NCI-H1436 (cell line): ENCODE measurements around the gene AQP1.

Experiments
- DNase-seq: peaks from one replicate; lab custom pipeline; 2025; lab: John Stamatoyannopoulos, UW

The AQP1 gene

DNA sequence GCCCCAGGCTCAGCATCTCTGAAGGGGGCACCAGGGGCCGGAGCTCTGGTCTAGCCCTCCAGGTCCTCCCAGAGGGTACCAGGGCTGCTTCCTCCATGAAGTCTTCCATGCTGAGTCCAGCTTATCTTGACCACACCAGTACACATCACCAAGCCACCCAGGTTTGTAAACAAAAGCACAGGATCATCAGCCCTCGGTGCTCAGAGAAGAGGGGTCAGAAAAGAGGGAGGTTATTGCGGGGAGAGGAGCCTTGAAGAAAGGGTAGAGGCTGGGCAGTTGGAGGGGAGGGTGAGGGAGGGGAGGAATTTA lies 23.9 kb downstream of the AQP1 start:
- no peak for DNase-seq

DNA sequence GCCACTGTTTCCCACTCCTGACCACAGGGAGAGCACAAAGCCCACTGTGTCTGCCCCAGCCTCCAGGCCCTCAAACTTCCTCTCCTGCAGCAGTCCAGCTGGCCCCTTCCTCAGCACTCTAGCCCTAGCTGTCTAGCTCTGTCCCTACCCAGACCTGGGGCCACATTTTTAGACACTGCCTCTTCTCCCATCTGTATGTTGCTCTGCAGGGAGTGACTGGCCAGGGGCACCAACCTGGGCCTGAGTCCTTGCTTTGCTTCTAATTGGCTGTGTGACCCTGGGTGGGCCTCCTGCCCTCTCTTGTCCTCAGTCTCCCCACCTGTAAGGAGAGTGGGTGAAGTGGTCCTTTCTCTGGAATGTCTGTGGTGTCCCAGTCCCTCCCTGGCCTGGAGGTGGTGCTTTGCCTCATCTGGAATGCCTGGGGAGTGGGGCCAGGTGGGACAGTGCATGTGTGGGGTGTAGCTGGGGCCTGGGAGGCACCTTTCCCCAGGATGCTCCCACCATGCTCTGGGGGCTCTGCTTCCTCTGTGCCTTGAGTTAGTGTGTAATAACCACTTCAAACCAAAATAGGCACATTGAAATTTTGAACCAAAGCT lies 25.1 kb downstream of the AQP1 start:
- no peak for DNase-seq

DNA sequence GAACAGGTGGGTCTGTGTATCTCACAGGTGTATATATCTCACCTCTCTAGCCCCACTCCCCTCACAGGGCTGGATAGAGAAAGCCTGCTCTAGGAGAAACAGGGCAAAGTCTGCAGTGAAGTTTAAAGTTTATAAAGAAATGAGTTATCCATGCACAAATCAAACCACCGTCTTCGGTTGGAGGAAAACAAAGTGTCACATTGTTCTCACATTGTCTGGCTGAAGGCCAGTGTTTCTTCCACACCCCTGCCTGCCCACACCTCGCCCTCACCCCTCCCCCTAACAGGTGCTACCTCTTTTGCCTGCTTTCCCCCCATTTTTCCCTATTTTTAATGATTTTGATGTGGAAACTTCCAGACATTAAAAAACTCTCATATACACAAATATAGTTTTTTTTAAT lies 25.8 kb downstream of the AQP1 start:
- DNase-seq: no peak

DNA sequence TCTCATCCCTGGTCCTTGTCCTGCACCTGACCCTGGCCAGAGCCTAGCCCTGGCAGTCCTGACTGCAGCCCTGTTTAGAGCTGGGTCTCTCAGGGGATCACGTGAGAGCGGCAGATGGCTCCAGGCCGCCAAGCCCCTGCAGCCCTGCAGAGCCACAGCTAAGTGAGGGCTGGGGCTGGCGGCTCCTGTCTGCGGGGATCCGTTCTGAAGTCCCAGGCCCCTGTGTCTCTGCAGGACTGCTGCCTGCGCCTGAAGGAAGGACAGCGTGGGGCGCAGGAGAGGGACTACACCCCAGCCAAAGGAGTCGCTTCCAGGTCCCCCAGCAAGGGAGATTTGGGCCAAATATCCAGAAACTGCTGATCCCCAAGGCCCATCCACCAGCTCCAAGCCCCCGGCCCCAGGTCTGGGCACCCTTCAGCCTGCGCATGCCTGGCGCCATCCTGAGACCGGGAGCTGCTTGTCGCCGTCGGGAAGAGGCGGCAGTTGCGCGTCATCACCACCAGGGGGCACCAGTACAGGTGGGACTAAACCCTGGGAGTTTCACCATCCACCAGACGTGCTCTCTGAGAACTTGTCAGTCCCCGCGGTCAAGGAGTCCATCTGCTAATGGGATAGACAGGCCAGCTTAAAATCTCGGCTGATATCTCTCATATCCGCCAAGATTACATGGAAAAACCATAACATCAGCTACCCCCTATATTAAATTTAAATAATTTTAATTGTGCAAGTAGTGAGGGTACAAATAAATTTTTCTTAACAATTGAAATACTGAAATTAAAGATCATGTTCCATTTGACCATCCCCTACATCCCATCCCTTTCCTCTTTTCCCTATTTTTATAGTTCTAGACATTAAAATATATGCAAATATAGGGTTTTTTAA lies 27.0 kb downstream of the AQP1 start:
- DNase-seq: peak; percentile 54

DNA sequence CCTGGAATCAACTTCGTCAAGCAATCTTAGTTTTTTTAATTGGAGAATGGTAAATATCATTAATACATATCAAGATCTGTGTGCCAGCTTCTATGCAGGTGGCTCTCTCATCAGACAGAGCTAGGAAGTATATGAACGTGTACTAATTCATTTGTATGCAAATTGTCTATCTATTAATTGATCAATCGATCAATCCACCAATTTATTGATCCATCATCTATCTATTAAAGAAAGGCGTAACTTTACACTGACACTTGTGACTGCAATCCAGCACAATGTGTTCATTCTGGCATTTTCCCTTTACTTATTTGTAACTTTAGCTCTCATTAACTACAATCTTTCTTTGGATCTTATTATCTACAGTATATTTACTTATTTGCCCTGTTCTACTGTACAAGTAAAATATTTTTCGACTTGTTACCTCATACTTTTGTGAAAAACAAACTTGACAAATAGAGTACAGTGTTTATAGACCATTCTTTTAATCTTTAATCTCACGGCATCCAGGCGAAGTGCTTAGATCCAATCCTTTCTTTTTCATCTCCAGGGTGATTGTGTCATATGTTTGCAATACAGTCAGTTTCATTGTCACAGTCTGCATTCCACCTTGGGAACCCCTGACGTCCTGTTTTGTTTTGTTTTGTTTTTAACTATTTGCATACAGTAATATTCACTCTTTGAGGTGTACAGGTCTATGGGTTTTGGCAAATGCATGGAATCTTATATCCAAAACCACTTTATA lies 30.1 kb downstream of the AQP1 start:
- DNase-seq: no peak

DNA sequence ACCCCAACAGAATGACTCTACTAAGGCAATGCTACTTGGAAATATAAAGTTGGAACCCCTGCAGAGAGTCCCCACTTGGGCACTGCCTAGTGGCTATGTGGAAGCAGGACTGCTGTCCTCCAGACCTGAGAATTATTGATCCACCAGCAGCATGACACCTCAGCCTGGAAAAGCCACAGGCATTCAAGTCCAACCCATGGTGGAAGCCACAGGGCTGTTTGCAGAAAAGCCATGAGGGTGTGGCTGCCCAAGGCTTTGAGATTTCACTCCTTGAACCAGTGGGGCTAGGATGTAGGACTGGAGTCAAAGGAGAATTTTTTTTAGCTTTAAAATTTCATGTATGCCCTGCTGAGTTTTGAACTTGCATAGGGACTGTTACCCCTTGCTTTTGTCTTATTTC lies 38.5 kb downstream of the AQP1 start:
- no peak for DNase-seq

DNA sequence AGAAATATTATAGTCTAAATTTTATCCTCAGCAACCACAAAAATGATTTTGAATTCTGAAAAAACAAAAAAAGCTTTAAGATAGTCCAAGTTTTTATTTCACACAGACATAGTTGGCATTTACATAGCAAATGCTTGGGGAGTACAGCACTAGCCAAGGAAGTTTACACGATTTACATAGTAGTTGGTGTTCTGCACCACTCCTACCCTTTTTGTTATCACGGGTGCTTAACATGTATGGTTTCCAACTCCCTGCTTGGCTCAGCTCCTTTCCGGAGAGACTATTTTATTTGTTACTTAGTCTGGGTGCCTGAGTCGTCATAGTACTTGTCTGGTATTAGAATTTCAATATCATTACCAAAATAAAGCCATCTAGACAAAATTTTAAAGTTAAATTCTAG lies 43.3 kb downstream of the AQP1 start:
- no peak for DNase-seq

DNA sequence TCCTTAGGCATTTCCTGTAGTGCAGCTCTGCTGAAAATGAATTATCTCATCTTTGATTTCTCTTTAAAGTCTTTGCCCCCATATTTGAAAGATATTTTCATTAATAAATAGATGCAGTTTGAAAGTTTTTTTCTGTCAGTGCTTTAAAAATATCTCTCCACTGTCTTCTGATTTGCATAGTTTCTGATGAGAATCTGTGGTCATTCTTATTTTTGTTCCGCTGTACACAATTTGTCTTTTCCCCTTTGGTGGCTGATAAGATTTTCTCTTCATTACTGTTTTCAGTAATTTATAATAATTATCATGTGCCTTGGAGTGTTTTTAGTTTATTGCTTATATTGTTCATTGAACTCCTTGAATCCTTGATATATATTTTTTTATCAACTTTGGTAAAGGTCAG lies 45.1 kb downstream of the AQP1 start:
- no peak for DNase-seq

DNA sequence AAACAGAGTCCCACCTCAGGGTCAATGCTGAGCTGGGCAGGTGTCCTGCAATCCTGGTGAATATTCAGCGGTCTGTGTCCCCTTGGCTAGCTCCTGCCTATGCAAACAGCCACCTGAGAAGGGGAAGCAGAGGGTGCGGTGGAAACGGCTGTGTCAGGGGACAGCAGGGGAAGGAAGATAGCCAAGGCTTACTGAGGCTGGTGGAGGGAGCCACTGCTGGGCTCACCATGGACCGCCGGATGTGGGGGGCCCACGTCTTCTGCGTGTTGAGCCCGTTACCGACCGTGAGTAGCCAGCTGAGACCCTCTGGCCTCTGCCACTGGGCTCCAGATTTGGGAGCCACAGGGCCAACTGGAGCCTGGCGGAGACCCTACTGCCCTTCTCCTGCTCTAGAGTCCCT lies 52.2 kb downstream of the AQP1 start, which contains the start of gene GHRHR:
TSS of gene GHRHR (plus strand) at position 112 of the 400 bp plus-strand sequence. CDS start at position 228, 116 bp downstream.
- DNase-seq: no peak

DNA sequence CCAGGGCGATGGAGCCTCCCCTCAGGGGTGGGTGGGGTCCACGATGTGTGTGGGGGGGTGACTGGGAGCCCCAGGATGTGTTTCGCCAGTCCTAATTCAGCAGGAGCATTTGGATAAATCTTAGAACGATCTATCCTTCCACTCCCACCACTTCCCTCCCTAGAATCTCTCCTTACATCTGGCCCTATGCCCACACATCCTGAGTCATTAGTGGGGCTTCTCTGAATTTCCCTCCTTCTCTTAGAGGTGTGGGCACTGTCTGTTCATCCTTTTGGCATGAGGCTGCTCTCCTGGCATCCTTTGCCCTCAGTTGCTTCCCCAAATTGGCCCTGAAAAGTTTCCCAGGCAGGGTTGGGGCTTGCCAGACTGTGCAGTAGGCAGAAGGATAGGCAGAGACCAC lies 53.7 kb downstream of the AQP1 start:
- DNase-seq: no peak

DNA sequence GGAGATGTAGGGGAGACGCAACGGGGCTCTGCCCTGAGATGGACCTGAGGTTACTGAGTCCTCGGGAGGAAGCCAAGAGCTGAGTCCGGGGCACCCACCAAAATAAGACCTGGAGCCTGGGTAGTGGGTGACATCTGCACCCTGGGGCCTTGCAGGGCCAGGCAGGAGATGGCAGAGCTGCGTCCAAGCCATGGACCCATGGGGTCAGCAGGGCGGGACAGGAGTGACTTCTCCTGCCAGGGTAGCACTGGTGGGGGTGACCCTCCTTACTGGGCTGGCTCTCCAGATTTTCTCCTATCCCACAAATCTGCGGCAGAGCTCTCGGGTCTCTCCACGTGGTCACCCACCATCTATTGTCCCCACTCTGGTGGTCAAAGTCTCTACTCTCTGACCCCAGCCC lies 54.2 kb downstream of the AQP1 start:
- DNase-seq: no peak

DNA sequence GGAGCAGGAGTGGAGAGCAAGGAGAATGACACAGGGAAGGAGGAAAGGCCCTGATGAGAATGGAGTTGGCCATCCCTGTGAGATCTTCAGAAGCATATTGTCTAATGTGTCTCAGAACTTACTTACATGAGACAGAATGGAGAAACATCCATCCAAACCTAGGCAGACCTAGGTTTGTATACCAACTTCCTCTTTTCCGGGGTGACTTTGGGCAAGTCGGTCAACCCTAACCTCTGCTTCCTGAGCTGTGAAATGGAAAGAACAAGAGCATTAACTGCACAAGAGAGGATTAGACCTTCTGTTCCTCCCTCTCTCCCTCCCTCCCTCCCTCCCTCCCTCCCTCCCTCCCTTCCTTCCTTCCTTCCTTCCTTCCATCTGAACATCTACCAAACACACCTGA lies 56.6 kb downstream of the AQP1 start:
- DNase-seq: no peak

DNA sequence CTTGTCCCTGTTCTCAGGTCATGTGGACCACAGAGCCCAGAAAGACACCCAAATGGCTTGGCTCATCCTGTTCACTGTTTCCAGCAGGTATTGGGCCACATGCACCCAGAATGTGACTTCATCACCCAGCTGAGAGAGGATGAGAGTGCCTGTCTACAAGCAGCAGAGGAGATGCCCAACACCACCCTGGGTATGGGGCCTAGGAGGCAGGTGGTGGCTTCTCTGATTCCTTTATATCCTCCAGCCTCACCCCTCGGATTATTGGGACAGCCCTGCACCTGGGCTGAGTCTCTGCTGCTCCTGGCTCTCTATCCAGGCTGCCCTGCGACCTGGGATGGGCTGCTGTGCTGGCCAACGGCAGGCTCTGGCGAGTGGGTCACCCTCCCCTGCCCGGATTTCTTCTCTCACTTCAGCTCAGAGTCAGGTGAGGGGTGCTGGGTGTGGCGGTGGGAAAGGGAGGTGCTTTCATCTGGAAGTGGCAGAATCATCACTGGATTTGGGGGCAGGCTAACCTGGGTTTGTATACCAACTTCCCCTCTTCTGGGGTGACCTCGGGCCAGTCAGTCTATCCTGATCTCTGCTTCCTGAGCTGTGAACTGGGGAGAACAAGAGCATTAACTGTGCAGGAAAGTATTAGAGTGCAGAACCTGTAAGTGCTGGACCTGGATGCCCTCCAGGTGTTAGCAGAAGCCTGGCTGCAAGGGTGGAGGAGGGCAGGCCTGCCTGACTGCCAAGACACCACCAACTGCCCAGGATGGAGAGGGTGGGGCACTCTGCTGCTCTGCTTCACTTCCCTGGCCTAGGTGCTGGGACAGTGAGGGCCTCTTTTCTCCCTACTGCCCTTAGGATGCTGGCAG lies 57.3 kb downstream of the AQP1 start:
- no peak for DNase-seq

DNA sequence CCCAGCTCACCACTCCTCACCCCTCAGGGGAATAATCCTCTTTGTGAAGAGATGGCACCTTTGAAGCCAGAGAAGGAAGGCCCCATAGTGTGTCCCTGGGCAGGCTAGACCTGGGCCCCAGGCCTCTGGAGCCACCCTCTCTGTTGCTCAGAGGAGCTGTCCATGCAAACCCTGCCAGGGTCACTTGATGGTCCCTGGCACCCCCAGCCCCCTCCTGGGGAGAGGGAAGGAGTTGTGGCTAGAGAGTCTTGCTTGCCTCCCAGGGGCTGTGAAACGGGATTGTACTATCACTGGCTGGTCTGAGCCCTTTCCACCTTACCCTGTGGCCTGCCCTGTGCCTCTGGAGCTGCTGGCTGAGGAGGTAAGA lies 57.9 kb downstream of the AQP1 start:
- DNase-seq: no peak

DNA sequence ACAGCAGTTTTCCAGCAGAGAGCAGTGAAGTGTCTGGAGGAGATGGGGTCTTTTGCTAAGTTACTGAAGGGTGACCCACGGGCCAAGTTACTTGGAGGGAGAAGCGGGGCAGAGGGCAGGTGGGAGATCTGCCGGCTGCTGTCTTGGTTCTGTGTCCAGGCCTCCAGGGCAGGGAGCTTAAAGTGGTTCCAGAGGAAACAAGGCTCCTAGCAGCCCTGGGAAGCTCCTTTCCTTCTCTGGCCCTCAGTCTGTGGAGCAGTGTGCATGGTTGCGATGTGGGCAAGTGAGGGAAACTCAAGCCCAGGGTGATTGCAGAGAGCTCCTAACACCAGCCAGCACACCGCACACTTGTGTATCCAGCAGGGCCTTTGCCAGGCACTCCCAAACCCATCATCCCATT lies 58.4 kb downstream of the AQP1 start:
- DNase-seq: no peak

DNA sequence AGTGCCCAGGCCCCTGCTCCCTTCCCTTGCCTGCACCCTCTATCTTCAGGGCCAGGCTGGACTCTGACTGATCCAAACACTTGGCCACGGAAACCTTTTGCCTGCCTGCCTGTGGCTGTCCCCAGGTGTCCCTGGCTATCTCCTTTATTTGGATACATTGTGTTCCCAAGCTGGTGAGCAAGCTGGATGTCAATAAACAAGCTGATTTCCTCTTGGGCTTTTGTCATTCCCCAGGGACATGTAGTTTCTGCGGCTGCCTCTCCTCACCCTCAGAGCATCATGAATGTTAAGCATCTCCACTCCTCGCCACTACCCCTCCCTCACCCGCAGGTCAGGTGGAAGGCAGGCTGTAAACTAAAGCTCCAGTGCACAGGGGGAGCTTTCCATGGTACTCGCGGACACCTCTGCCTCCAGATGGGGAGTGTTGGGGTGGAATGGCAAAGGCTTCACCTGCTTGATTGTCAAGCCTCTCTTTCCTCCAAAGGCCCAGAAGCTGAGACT lies 59.0 kb downstream of the AQP1 start:
- DNase-seq: no peak

DNA sequence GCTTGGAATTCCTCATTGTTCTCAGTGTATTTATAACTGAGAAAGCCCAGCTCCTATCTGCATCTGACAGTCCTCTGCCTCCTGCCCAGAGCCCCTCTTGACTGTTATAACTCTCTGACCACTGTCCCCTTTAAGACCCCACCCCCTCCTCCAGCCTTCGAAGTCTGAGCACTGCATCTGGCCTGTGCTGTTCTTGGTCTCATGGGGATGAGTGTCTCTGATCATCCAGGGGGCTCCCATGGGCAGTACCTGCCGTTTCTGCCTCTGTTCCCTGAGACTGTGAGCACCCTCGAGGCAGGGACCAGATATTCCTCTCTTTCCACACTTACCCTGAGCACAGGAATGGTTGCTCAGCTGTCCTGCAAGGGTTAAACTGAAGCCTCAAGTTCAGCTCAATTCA lies 59.8 kb downstream of the AQP1 start:
- DNase-seq: no peak

DNA sequence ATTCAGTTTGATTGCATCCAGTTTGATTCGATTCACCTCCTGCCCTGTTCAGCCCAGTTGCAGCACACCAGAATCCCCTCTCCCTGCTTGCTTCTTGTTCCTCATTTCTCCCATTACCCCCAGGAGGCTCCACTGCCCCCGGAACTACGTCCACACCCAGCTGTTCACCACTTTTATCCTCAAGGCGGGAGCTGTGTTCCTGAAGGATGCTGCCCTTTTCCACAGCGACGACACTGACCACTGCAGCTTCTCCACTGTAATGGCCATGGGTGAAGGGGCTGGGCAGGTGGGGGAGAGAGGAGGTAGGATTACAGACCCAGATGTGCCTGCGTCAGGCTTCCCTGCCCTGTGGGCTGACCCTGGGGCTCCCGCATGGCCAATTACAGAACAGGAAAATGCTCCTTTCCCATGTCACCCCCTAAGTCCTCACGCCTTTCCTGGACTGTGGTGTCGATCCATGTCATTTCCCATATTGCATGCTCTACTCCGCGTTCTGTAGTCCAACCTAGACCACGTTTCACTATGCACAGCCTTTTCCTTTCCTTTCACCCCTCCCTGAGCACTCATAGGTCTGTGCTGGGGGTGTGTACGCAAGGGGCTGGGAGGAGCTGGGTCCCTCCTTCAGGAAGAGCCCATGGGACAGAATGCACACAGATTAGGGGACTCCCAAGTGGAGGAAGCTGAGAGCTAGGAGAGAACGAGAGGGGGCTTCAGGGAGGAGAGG lies 60.3 kb downstream of the AQP1 start:
- no peak for DNase-seq

DNA sequence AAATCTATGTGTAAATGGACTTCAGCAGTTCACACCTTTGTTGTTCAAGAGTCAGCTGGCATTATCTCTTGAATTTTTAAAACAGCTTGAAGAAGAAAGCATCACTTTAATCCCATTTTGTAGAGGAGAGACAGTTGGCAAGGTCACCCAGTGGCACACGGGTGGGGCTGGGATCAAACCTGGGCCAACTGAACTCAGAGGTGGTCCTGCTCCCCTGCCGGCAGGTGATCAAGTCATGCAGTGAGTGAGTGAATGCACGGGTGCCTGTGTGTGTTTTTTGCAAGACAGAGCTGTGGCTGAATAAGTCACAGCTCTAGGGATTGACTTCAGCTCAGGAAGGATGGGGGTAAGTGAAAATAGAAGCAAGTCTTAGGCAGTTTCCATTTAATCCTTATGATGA lies 61.6 kb downstream of the AQP1 start:
- no peak for DNase-seq

DNA sequence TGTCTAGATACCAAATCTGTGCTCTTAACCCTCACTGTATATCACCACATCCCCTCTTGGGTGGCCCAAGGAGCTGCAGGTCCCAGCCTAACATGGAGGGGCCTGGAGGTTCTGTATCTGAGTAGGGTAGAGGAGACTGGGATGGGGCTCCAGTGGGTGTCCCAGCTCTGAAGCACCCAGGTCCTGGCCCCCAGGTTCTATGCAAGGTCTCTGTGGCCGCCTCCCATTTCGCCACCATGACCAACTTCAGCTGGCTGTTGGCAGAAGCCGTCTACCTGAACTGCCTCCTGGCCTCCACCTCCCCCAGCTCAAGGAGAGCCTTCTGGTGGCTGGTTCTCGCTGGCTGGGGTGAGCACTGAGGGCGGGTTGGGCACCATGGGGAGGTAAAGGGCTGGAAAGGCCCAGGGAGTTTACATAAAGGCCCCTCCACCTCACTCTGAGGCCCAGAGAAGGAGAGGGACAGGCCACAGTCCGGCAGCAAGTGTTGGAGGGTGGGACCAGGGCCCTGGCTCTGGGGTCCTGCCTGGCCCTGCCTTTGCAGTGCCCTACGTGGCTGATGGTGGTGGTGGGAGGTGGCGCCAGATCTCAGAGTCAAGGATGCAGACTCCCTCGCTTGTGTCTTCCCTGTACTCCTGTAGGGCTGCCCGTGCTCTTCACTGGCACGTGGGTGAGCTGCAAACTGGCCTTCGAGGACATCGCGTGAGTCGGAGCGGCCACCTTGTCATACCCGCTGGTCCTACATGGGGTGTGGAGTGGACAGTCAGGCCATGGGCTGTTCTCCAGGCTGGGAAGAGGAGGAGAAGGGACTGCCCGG lies 62.3 kb downstream of the AQP1 start:
- DNase-seq: no peak
